ENCODE data around the gene TREML2.

TREML2 gene

DNA sequence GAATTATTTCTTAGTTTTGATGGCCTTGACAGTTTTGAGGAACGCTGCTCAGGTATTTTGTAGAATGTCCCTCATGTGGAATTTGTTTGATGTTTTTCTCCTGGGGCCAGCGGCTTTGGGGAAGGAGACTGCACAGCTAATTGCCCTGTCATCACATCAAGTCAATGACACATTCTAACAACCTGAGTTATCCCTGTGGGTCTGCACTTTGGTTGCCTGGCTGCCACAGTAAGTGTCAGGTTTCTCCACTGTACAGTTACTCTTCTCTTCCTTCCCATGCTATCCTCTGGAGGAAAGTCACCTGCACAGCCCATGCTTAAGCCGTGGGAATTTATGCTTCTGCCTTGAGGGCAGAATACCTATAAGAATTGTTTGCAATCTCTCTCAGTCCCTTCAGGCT, 25.8 kb upstream of the TREML2 start:
- DNase-seq (ENCODE audit: extremely low spot score), result no peak
- POLR2A ChIA-PET, result no interaction called here
- TF ChIP-seq, protein P1, sequence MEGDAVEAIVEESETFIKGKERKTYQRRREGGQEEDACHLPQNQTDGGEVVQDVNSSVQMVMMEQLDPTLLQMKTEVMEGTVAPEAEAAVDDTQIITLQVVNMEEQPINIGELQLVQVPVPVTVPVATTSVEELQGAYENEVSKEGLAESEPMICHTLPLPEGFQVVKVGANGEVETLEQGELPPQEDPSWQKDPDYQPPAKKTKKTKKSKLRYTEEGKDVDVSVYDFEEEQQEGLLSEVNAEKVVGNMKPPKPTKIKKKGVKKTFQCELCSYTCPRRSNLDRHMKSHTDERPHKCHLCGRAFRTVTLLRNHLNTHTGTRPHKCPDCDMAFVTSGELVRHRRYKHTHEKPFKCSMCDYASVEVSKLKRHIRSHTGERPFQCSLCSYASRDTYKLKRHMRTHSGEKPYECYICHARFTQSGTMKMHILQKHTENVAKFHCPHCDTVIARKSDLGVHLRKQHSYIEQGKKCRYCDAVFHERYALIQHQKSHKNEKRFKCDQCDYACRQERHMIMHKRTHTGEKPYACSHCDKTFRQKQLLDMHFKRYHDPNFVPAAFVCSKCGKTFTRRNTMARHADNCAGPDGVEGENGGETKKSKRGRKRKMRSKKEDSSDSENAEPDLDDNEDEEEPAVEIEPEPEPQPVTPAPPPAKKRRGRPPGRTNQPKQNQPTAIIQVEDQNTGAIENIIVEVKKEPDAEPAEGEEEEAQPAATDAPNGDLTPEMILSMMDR (IDR thresholded peaks at IDR 0.05; ENCODE audit: control extremely low read depth, extremely low read depth, low read depth, missing control alignments), result no peak
- CTCF ChIA-PET, result no interaction called here

DNA sequence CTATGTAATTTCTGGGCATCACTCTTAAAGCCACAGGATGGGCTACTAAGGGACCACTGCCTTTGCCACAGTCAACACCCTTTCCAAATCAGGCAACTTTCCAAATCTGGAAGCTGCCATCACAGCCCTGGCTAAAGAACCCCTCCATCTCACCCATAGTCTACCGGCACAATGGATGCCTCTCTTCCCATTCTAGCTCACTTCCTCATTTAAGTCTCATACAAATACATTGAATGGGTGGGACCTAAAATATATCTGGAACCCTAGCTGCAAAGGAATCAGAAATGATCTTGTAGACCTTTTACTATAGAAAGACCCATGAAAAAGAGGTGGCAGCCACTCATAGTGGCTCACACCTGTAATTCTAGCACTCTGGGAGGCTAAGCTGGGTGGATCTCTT, 23.9 kb upstream of the TREML2 start:
- POLR2A ChIA-PET, result no interaction called here
- CTCF ChIA-PET, result no interaction called here
- no peak for DNase-seq (ENCODE audit: extremely low spot score)
- TF ChIP-seq, protein P1 (IDR thresholded peaks at IDR 0.05; ENCODE audit: control extremely low read depth, extremely low read depth, low read depth, missing control alignments), result no peak

GRCh38 chr6:41222513-41222912, 21.6 kb upstream of the TREML2 start:
- POLR2A ChIA-PET, result no interaction called here
- no peak for DNase-seq (ENCODE audit: extremely low spot score)
- CTCF ChIA-PET, result no interaction called here
- TF ChIP-seq, protein P1 (IDR thresholded peaks at IDR 0.05; ENCODE audit: control extremely low read depth, extremely low read depth, low read depth, missing control alignments), result no peak

DNA sequence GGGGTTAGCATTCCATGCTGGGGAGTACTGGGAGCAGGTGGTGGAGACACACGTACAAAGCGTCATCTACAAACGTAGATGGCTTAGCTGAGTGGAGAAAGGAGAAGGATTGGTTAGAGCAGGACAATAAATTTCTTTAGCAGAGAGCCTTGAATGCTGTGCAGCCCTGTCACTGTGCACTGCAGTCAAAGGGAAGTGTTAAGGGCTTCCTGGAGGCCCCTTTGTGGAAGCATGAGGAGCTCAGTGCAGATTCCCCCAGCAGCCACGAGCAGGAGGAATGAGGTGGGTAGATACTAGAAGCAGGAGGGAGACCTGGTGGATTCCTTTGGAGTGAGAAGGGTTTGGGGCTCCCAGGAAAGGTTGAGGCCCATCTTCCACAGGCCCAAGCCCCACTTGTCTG, 21.1 kb upstream of the TREML2 start:
- ChIA-PET POLR2A (no interaction called here), CTCF (interaction anchor here (0.7 to 1.1 kb wide), 2 partner anchors 11 to 146 kb away, joined by 3 read pairs; no protein-coding TSS in a partner anchor)
- TF ChIP-seq, protein P1 (IDR thresholded peaks at IDR 0.05; ENCODE audit: control extremely low read depth, extremely low read depth, low read depth, missing control alignments), result no peak
- DNase-seq (ENCODE audit: extremely low spot score), result no peak

DNA sequence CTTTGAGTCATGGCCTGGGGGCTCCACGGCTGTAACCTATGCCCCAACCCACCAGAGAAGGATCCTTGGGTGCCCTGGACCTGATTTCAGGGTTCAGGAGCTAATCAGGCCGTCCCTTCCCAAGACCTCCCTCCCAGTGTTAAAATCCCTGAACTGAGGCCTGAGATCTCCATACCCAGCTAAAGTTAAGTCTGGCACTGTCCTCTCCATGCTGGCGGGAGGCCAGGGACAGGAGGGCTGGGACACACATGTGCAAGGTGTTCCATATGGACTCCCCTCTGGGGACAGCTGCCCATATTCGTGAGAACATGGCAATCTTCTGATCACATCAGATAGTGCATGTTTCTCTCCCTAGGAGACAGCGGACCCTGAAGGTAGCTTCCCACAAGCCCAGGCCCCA, 15.7 kb upstream of the TREML2 start:
- no peak for DNase-seq (ENCODE audit: extremely low spot score)
- TF ChIP-seq, protein P1 (IDR thresholded peaks at IDR 0.05; ENCODE audit: control extremely low read depth, extremely low read depth, low read depth, missing control alignments), result no peak
- ChIA-PET CTCF (interaction anchor here (1.1 to 1.3 kb wide), 2 partner anchors 9 to 33 kb away, joined by 3 read pairs; no protein-coding TSS in a partner anchor), POLR2A (no interaction called here)

GRCh38 chr6:41215777-41216176, 14.8 kb upstream of the TREML2 start:
- ChIA-PET POLR2A (no interaction called here), CTCF (interaction anchor here (1.1 to 1.3 kb wide), 2 partner anchors 9 to 32 kb away, joined by 3 read pairs; no protein-coding TSS in a partner anchor)
- TF ChIP-seq, protein P1 (IDR thresholded peaks at IDR 0.05; ENCODE audit: control extremely low read depth, extremely low read depth, low read depth, missing control alignments), result no peak
- DNase-seq (ENCODE audit: extremely low spot score), result no peak

Measured in GM10248 (cell line).